Cardiac muscle cell (in vitro differentiated cells and primary cell): Measurements from ENCODE around the gene AZIN2. TPM values are rescaled to one million over a fixed set of nuclear protein-coding genes. Genes with fewer than 3 reads are reported as not detected.

Source experiments
- DNase-seq, 2 donors: peaks; one replicate each; pipeline versions ENCODE4 v3.0.0 to v3.0.0-alpha.2; 2010 to 2017; ENCODE audit warnings: low read depth in 1 of 2, low spot score in 1 of 2
- H3K27ac ChIP-seq: fragments of 200-600 bp; sonication (generic); 2 replicates; pipeline ENCODE4 v1.5.1; 2016
- H3K27me3 ChIP-seq: fragments of 200-600 bp; sonication (generic); 2 replicates; pipeline ENCODE4 v1.6.0; 2016; ENCODE audit warnings: control low read depth
- H3K36me3 ChIP-seq: fragments of 200-600 bp; sonication (generic); 2 replicates; pipeline ENCODE4 v1.5.1; 2016; ENCODE audit warnings: control low read depth
- H3K4me1 ChIP-seq: fragments of 200-600 bp; sonication (generic); 2 replicates; pipeline ENCODE4 v1.8.1; 2017; ENCODE audit warnings: low read depth, mild to moderate bottlenecking, mixed run types
- H3K4me3 ChIP-seq: fragments of 200-600 bp; sonication (generic); 2 replicates; pipeline ENCODE4 v1.5.1; 2016; ENCODE audit warnings: mild to moderate bottlenecking
- H3K9me3 ChIP-seq: fragments of 200-600 bp; sonication (generic); 2 replicates; pipeline ENCODE4 v1.5.1; 2017; ENCODE audit warnings: low read depth, mild to moderate bottlenecking, control low read depth
- polyA plus RNA-seq: library from polyadenylated mRNA; unstranded; fragments of >200 nt; fragmentation: Nextera tagmentation; extraction: Ambion mirVana; gene quantifications from 2 replicates; pipeline ENCODE4 v1.2.1, GENCODE V29; 2016
- total RNA-seq: library from RNA; depleted of rRNA; stranded (reverse); fragments of >200 nt; gene quantifications from 2 replicates; pipeline ENCODE4 v1.2.3, GENCODE V29; 2016
- TF ChIP-seq, protein P1 (sequence below): IDR thresholded peaks from 2 replicates; pipeline ENCODE4 v1.5.1; 2012; ENCODE audit warnings: low read depth, mild to moderate bottlenecking, low read length

The AZIN2 gene
- total and polyA plus RNA-seq, 2 experiments from 2014 or later: 7.7 to 18.6 TPM

DNA sequence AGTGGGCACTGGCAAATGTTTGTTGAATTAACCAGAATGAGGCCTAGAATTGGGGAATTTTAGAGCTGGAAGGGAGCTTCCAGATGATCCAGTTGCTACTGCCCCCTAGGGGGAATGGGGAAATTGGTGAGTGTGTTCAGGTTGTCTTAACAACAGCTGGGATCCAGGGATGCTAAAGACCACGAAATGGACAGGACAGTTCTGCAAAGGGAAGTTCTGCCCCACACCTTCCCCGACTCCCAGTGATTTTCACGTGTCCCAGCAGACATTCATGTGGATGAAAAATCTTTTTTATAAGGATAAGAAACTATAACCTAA lies 67.0 kb downstream of the AZIN2 start:
- H3K36me3 ChIP-seq: no peaks in the 10 kb centered on the region
- no peaks in the 10 kb centered on the region for H3K9me3 ChIP-seq
- H3K4me3 ChIP-seq: no peak overlapping the region
- TF ChIP-seq, protein P1, sequence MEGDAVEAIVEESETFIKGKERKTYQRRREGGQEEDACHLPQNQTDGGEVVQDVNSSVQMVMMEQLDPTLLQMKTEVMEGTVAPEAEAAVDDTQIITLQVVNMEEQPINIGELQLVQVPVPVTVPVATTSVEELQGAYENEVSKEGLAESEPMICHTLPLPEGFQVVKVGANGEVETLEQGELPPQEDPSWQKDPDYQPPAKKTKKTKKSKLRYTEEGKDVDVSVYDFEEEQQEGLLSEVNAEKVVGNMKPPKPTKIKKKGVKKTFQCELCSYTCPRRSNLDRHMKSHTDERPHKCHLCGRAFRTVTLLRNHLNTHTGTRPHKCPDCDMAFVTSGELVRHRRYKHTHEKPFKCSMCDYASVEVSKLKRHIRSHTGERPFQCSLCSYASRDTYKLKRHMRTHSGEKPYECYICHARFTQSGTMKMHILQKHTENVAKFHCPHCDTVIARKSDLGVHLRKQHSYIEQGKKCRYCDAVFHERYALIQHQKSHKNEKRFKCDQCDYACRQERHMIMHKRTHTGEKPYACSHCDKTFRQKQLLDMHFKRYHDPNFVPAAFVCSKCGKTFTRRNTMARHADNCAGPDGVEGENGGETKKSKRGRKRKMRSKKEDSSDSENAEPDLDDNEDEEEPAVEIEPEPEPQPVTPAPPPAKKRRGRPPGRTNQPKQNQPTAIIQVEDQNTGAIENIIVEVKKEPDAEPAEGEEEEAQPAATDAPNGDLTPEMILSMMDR: peak; percentile 60
- H3K27ac ChIP-seq: no peak overlapping the region
- H3K4me1 ChIP-seq: no peaks in the 10 kb centered on the region
- no peaks in the 10 kb centered on the region for H3K27me3 ChIP-seq
- peak in 1 of 2 donors; percentile 50 for DNase-seq

DNA sequence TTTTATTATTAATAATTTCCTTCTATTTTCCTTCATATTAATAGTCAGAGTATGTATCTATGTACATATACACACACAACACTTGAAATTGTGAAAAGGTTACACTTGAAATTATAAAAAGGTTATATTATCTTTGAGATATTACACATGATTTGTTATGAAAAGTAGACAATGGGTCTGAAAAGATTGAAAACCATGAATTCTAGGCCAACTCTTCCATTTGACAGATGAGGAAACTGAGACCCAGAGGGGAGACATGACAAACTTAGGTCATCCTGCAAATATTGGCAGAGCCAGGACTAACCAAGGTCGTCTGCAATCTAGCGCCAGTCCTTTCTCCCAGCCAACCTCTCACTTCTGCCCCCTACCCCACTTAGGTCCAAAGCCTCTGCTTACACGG lies 67.7 kb downstream of the AZIN2 start:
- H3K4me1 ChIP-seq: no peaks in the 10 kb centered on the region
- no peaks in the 10 kb centered on the region for H3K36me3 ChIP-seq
- no peak overlapping the region for H3K4me3 ChIP-seq
- no peak overlapping the region for H3K27ac ChIP-seq
- no peaks in the 10 kb centered on the region for H3K27me3 ChIP-seq
- TF ChIP-seq, protein P1: no peak
- no peak for DNase-seq
- no peaks in the 10 kb centered on the region for H3K9me3 ChIP-seq

DNA sequence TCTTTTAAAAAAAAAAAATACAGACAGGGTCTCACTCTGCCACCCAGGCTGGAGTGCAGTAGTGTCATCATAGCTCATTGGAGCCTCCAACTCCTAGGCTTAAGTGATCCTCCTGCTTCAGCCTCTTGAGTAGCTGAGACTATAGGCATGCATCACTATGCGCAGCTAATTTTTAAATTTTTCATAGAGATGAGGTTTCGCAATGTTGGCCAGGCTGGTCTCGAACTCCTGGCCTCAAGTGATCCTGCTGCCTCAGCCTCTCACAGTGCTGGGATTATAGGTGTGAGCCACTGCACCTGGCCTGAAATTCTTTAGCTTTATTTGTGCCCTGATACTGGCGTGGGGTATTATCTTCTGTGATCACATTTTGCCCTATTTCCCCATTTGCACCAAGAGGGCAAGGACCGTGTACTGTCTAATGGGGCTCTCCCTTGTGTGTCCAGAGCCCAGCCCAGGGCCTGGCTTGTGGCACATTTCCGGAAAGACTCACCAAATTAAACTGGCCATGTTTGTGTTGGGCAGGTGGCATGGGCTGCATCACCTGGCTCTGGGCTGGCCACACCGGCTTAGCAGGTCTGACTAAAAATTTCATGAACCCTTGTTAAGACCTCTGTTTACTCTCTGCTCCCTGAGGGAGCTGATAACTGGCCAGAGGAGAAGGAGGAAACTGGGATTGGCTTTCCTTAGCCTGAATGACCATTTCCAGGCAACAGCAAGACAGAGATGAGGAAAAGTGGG lies 68.7 kb downstream of the AZIN2 start:
- no peak overlapping the region for H3K27ac ChIP-seq
- no peak overlapping the region for H3K4me3 ChIP-seq
- H3K36me3 ChIP-seq: no peaks in the 10 kb centered on the region
- no peak for DNase-seq
- no peaks in the 10 kb centered on the region for H3K27me3 ChIP-seq
- TF ChIP-seq, protein P1: no peak
- no peaks in the 10 kb centered on the region for H3K4me1 ChIP-seq
- H3K9me3 ChIP-seq: no peaks in the 10 kb centered on the region

DNA sequence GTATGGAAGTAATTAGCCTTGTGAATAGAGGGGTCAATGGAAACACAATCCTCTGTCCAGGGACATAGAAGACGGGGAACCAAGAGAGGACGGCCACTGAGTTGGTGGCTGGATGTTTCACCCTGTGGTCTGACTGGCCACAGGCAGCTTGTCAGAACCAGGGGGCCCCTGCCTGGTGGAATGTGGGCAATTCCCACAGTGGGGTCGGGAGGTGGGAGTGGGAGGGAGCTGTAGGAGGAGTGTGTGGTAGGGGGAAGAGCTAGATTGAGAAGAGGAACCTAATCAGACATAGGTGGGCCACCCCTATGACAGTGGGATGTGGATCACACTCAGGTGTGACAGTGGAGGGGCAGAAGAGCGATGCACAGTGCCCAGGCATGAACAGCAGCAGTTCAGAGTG lies 69.6 kb downstream of the AZIN2 start:
- DNase-seq: no peak
- H3K36me3 ChIP-seq: no peaks in the 10 kb centered on the region
- no peak overlapping the region for H3K27ac ChIP-seq
- H3K4me3 ChIP-seq: no peak overlapping the region
- H3K4me1 ChIP-seq: no peaks in the 10 kb centered on the region
- no peaks in the 10 kb centered on the region for H3K9me3 ChIP-seq
- H3K27me3 ChIP-seq: no peaks in the 10 kb centered on the region
- TF ChIP-seq, protein P1: no peak

DNA sequence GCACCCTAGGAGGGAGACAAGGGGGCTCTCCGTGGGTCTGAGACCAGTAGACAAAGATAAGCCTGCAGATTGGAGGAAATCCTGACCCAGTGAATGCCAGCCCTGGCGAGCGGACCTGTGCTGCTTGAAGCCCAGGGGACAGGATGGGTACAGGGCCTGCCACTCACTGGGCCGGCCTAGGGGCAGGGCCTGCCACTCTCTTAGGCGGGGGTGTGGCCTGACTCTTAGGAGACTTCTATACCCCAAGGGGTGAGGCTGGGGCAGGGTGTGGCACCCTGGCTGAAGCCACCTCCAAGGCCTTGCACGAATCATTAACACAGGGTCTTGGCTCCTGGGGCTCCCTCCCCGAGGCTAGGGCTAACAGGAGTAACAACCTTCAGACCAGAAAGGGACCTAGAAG lies 70.2 kb downstream of the AZIN2 start:
- Histone ChIP-seq H3K9me3 (no peaks in the 10 kb centered on the region), H3K36me3 (no peaks in the 10 kb centered on the region), H3K4me3 (no peak overlapping the region), H3K27me3 (no peaks in the 10 kb centered on the region), H3K27ac (no peak overlapping the region), H3K4me1 (no peaks in the 10 kb centered on the region)
- TF ChIP-seq, protein P1: no peak
- no peak for DNase-seq
